Loucy (cell line): ENCODE measurements around the gene DCAF15.

ENCODE experiments used
- CTCF ChIP-seq: fragments of 200-600 bp; sonication (generic); conservative IDR thresholded peaks from 2 replicates; pipeline ENCODE4 v1.5.1; 2014; ENCODE audit warnings: mild to moderate bottlenecking, antibody characterized with exemption, low read length
- EZH2phosphoT487 ChIP-seq: fragments of 200-600 bp; IDR thresholded peaks from 2 replicates; pipeline ENCODE4 v1.6.1; 2018; ENCODE audit warnings: antibody characterized with exemption, mild to moderate bottlenecking, moderate library complexity, borderline replicate concordance

DNA sequence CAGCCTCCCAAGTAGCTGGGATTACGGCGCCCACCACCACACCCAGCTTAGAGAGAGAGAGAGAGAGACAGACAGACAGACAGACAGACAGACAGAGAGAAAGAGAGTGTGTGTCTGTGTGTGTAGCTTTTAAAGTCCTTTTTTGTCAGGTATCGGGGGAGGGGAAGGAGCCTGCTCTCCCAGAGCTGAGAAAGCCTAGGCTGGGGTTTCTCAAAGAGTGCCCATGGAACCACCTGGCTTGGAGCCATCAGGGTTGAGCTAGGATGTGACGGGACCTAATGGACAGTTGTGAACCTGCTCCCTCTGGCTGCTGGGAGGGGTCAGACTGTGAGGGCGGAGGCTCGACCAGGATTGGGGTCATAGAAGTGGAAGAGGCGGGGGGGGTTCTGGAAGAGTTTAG is 37.2 kb downstream of the DCAF15 start:
- no peak for TF ChIP-seq CTCF
- no peak for TF ChIP-seq EZH2phosphoT487
